GM18508 (cell line): ENCODE data around the gene DSCAML1.
A peak's percentile ranks its signal among the peaks of the same experiment; 100 is the strongest.
"Not testable (repeated sequence)": the region's sequence is repeated elsewhere in the genome, so short reads cannot be mapped to it uniquely, and the experiment has no call there.

Experiments
- ATAC-seq: cut with Tn5 transposase; IDR thresholded peaks from one replicate; pipeline ENCODE4 v1.9.1; 2021; ENCODE audit warnings: moderate number of reproducible peaks; ENCODE audit not compliant: insufficient read depth, unreplicated experiment

Gene DSCAML1

DNA sequence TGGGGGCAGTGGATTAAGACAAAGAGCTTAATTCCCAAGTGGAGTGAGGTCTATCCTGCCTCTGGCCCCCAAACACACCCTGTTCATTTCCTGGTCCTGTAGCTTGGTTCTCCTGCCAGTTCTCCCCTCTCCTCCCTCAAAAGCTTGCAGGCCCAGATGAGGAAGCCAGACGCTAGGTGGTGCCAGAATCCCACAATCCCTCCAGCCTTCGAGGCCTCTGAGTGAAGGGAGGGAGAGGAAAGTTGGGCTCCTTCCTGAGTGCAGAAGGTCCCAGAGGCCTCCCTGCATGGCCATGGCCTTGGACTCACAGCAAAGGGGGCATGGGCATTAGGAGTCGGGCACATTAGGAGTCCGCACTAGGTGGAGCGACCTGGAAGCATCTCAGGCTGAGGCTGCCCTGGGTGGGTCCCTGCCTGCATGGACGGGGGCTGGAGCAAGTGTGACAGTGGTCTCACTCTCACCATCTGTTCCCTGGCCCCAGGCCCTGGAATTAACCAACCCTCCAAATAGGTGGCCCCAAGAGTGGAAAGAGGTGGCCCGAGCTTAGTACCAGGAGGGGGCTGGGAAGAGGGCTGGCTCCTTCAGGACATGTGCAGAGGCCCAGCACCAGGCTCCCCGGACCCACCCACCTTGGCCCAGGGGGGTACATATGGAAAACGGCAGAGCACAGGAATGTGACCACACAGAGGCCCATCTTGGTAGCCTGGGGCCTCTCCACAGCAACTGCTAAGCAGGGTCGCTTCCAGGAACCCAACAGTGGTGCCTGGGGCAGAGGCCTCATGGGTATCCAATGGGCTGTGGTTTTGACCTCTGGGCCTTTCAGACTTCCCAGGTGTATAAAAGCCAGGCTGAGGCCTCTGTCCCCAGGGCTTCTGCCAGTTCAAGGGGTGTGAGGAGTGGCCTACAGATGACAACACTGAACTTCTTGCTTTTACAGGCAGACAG lies 22.4 kb upstream of the DSCAML1 start:
- ATAC-seq = no peak

- ATAC-seq = no peak
Observed at GRCh38 chr11:117818041-117818873, 21.2 kb upstream of the DSCAML1 start.

DNA sequence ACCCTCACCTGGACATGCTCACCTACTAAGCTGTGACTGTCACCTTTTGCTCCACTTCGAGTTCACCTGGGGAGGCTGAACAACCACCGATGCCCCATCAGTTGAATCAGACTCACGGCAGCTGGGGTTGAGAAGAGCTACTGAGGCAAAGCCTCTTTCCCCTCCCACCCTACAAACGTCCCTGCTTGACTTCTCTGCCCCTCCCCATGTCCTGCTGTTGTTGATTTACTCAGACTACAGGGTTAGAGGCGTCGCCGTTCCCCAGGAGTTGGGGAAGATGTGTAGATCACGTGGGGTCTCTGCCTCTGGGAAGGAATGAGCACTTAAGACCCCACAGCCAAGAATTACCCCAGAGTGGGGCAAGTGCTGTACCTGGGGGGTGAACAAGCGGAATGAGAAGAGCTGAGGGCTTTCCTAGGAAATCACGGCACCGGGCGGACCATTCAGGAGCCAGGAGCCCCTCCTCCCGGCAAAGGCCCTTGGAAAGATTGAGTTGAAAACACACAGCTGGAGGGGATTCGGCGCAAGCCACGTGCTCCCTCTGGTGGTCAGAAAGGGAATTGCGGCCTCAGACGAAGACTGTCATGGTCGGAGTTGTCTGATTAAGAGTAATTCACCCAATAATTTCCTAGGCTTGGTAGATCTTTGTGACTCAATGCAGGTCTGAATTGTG lies 20.5 kb upstream of the DSCAML1 start:
- no peak for ATAC-seq

DNA sequence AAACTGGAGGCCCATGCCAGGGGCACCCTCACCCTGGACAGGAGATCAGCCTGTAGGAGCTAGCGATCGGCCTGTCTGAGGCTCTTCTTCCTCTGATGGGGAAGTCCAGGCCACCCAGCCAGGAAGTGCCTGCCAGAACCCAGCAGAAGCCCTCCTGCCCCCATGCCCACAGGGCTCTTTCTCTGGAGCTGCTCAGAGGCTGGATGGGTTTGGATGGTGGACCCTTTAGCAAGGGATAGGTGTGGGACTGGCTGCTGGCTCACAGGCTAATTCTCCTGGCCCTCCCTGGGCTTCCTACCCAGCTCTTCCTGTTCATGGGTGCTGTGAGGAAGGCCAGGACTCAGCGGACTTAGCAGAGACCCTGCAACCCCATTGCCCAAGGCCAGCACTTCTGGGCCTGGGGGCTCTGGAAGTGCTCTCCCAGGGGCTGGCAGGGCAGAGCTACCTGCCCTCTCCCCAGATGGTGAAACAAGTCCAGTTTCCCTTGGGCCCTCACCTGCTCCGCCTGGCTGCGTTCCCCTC lies 19.9 kb upstream of the DSCAML1 start:
- no peak for ATAC-seq

GRCh38 chr11:117816151-117816741 lies 19.2 kb upstream of the DSCAML1 start:
- no peak for ATAC-seq

GRCh38 chr11:117815262-117815803 lies 18.3 kb upstream of the DSCAML1 start:
- peak; percentile 44 for ATAC-seq

GRCh38 chr11:117814766-117815261 lies 17.8 kb upstream of the DSCAML1 start:
- ATAC-seq = peak; percentile 29

DNA sequence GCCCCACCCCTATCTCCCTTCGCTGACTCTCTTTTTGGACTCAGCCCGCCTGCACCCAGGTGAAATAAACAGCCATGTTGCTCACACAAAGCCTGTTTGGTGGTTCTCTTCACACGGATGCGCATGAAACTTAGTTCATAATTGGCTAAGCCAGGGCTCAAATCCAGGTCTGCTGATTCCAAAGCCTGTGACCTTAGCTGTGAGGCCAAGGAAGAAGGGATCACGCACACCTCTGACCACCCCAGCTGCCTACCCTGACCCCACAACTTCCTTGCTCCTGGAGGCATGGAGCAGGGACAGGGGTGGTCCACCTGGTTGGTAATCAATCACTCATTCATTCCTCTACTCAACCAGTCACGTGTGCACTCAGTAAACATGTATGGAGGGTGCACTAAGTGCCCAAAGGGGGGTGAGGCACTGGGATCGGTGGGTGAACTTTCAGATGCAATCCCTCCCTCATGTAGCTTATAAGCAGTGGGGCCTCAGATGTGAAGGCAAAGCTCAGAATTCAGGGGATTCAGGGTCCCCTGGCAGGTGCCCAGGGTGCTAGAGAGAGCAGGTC lies 17.3 kb upstream of the DSCAML1 start:
- no peak for ATAC-seq

- not testable (repeated sequence) for ATAC-seq
Observed at GRCh38 chr11:117810056-117810451, 13.0 kb upstream of the DSCAML1 start.

- ATAC-seq = no peak
Observed at GRCh38 chr11:117809236-117810055, 12.4 kb upstream of the DSCAML1 start.

GRCh38 chr11:117808784-117809183 lies 11.8 kb upstream of the DSCAML1 start:
- ATAC-seq = no peak

DNA sequence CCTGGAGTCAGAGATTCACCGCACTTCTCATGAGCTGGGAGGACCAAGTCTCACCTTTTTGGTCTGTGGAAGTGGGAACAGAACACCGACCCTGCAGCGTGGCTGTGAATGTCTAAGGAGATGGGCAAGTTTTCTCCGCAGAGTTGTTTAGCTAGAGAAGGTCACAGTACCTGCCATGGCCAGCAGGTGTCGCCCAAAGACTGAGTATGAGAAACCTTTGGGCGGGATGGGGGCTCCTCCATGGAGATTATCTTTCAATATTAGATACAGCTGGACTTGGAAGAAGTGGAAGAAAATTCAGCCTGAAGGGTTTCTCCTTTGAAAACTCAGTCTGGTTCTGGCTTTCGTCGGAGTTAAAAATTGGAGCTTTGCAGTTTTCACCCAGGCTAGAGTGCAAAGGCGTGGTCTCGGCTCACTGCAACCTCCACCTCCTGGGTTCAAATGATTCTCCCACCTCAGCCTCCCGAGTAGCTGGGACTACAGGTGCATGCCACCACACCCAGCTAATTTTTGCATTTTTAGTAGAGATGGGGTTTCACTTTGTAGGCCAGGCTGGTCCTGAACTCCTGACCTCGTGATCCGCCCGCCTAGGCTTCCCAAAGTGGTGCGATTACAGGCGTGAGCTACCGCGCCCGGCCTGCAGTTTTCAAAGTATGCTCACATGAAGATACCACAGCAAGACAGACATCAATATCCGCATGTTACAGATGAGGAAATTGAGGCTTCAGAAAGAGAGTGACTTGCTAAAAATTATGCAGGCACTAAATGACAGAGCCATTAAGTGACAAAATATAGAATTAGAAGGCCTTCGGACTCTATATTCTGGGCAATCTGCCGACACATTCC lies 10.7 kb upstream of the DSCAML1 start:
- no peak for ATAC-seq

GRCh38 chr11:117806846-117807245 lies 9.8 kb upstream of the DSCAML1 start:
- no peak for ATAC-seq

DNA sequence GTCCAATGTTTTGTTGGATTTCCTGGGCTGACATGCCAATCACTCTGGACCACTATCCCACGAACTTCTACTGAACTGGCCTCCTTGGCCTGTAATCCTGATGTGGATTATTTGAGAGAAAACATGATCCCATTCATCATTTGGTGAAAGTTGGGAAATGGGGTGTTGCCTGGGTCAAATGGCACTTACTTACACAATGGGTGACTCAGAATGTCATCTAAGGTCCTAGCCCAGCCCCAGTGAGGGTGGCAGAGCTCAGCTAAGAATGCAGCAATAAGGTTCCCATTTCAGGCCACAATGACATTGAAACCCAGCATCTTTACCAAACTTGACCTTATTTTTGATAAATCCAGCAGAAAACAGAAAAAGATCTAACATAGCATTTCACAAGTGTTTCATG lies 8.0 kb upstream of the DSCAML1 start:
- ATAC-seq = no peak

- ATAC-seq = no peak
Observed at GRCh38 chr11:117803896-117804295, 6.9 kb upstream of the DSCAML1 start.

DNA sequence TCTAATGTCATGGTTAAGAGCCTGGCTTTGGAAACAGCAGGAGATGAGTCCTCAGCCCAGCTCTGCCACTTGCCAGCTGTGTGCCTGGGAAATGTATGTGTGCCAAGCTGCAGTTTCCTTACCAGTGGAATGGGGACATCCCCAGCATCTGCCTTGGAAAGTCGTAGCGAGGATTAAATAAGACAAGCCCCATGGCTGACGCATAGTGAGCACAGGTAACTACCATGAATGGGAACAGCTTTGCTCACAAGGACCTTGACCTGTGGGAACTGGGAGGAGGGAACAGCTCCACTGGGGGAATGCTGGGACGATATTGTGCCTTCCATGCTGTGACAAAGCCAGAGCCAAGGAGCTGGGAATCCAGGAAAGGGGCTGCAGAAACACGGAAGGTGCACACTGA lies 2.6 kb upstream of the DSCAML1 start:
- ATAC-seq = no peak

DNA sequence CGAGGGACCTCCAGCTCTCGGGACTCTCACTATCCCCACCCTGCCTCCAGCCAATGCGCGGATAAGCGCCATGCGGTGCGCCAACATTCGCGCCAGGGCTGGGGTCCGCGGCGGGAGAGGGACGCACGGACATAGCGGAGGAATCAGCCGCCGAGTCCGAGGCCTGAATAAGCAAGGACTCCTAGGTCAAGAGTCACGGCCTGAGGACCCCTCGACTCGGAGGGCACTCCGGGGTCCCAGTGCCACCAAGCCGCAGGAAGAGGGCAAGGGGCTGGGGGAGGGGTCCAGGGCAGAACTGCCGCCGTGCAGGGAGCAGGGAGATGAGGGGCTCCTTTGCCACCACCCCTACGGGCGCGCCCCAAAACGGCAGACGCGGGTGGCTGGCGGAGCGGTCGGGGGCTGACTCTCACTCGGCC lies 552 bp downstream of the DSCAML1 start:
- no peak for ATAC-seq
